Ramos (cell line): ENCODE data around the gene MB.

ENCODE experiments used
- in situ Hi-C: fragments of 300-500 bp; cut with MboI; formaldehyde crosslinking; loops from one replicate; pipeline ENCODE4 v1.14.3; 2022; ENCODE audit warnings: low sequenced_read_pairs; ENCODE audit not compliant: unreplicated experiment

The MB gene

GRCh38 chr22:35638410-35638809, 21.3 kb upstream of the MB start:
- in situ Hi-C loops, result loop anchor here (10.0 kb wide), 2 partner anchors 46 to 426 kb away; no protein-coding TSS in a partner anchor

GRCh38 chr22:35638001-35638400, 20.9 kb upstream of the MB start:
- in situ Hi-C loops, result loop anchor here (10.0 kb wide), 2 partner anchors 47 to 427 kb away; no protein-coding TSS in a partner anchor

GRCh38 chr22:35637254-35637653, 20.1 kb upstream of the MB start:
- in situ Hi-C loops, result loop anchor here (10.0 kb wide), 2 partner anchors 48 to 428 kb away; no protein-coding TSS in a partner anchor

GRCh38 chr22:35634943-35635540, 17.9 kb upstream of the MB start:
- in situ Hi-C loops, result loop anchor here (5.0 to 10.0 kb wide), 3 partner anchors 50 to 430 kb away; no protein-coding TSS in a partner anchor

- in situ Hi-C loops, result loop anchor here (5.0 to 10.0 kb wide), 3 partner anchors 51 to 431 kb away; no protein-coding TSS in a partner anchor
Observed at GRCh38 chr22:35634015-35634414, 16.9 kb upstream of the MB start.

GRCh38 chr22:35633520-35633919, 16.4 kb upstream of the MB start:
- in situ Hi-C loops, result loop anchor here (5.0 to 10.0 kb wide), 3 partner anchors 51 to 431 kb away; no protein-coding TSS in a partner anchor

GRCh38 chr22:35632935-35633334, 15.8 kb upstream of the MB start:
- in situ Hi-C loops, result loop anchor here (5.0 to 10.0 kb wide), 3 partner anchors 52 to 432 kb away; no protein-coding TSS in a partner anchor

- in situ Hi-C loops, result loop anchor here (5.0 to 10.0 kb wide), 3 partner anchors 53 to 433 kb away; no protein-coding TSS in a partner anchor
Observed at GRCh38 chr22:35631597-35631996, 14.5 kb upstream of the MB start.

- in situ Hi-C loops, result loop anchor here (5.0 to 10.0 kb wide), 3 partner anchors 54 to 434 kb away; no protein-coding TSS in a partner anchor
Observed at GRCh38 chr22:35630891-35631290, 13.8 kb upstream of the MB start.

- in situ Hi-C loops, result loop anchor here (5.0 to 10.0 kb wide), 3 partner anchors 54 to 434 kb away; no protein-coding TSS in a partner anchor
Observed at GRCh38 chr22:35630387-35630793, 13.3 kb upstream of the MB start.

- in situ Hi-C loops, result loop anchor here (5.0 to 10.0 kb wide), 3 partner anchors 55 to 435 kb away; no protein-coding TSS in a partner anchor
Observed at GRCh38 chr22:35629406-35630216, 12.5 kb upstream of the MB start.

GRCh38 chr22:35628732-35629131, 11.6 kb upstream of the MB start:
- in situ Hi-C loops, result no loop called here

- in situ Hi-C loops, result no loop called here
Observed at GRCh38 chr22:35627267-35628041, 10.3 kb upstream of the MB start.

GRCh38 chr22:35625763-35626432, 8.8 kb upstream of the MB start:
- in situ Hi-C loops, result no loop called here

- in situ Hi-C loops, result loop anchor here (5.0 kb wide), 1 partner anchor 498 kb away; no protein-coding TSS in a partner anchor
Observed at GRCh38 chr22:35624547-35624946, 7.4 kb upstream of the MB start.

GRCh38 chr22:35623885-35624284, 6.8 kb upstream of the MB start:
- in situ Hi-C loops, result loop anchor here (5.0 kb wide), 1 partner anchor 498 kb away; no protein-coding TSS in a partner anchor

- in situ Hi-C loops, result loop anchor here (5.0 kb wide), 1 partner anchor 500 kb away; no protein-coding TSS in a partner anchor
Observed at GRCh38 chr22:35622191-35622913, 5.2 kb upstream of the MB start.

GRCh38 chr22:35621451-35621850, 4.3 kb upstream of the MB start:
- in situ Hi-C loops, result loop anchor here (5.0 kb wide), 1 partner anchor 501 kb away; no protein-coding TSS in a partner anchor
